HG03175 (cell line): ENCODE results near the gene WDR43.
"Not testable (repeated sequence)": the region's sequence is repeated elsewhere in the genome, so short reads cannot be mapped to it uniquely, and the experiment has no call there.

Experiments
- ATAC-seq: cut with Tn5 transposase; IDR thresholded peaks from one replicate; pipeline ENCODE4 v1.9.1; 2021; ENCODE audit warnings: mild to moderate bottlenecking, moderate library complexity; ENCODE audit not compliant: unreplicated experiment

WDR43 gene

GRCh38 chr2:28962505-28962904, 68.0 kb downstream of the WDR43 start:
- ATAC-seq, result no peak

GRCh38 chr2:28970464-28971160, 76.1 kb downstream of the WDR43 start:
- no peak for ATAC-seq

DNA sequence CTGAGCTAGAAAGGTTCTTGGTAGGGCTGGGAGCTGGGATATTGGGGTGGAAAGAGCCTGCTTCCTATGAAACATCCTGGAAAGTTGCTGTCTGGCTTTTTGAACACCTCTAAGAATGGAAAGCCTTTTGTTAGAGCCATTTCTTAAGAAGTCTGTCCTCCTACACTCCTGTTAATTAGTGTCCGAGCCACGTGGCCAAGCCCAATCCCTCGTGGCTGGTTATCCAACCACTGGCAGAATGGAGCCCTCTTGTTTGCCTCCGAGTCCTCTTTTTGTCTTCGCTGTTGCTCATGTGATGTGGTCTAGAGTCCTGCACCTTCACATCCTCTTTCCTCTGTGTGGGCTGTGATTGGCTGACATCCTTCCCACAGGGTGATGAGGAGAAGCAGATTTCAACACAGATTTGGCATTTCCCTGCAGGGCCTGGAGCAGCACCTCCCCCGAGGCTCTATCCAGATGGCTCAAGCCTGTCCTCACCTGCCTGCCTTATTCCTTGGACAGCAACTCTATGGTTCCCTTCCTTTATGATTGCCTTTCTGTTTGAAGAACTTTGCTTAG, 78.4 kb downstream of the WDR43 start:
- no peak for ATAC-seq

GRCh38 chr2:28974252-28974651, 79.8 kb downstream of the WDR43 start:
- ATAC-seq, result no peak

- no peak for ATAC-seq
Measured at GRCh38 chr2:28975671-28976070, 81.2 kb downstream of the WDR43 start.

DNA sequence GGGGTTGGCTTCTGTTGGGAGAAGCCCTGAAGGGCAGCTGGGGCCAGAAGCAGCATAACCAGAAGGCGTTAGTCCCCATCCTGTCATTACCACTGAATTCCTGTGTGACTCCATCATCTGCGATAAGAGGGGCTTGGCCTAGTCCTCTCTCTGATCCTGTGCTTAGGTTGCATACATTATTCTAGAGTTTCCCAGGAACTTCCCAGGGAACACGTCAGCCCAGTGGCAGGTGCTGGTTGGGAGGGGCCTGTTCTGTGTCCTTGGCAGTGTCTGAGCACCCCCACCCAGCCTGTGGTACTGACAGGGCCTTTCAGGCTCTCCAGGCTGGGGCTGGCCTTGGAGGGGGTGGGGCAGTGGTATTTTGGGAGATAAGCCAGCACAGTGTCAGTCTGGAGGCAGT, 82.1 kb downstream of the WDR43 start:
- no peak for ATAC-seq

GRCh38 chr2:28977176-28977875, 82.9 kb downstream of the WDR43 start:
- no peak for ATAC-seq

- not testable (repeated sequence) for ATAC-seq
Measured at GRCh38 chr2:28978001-28978400, 83.5 kb downstream of the WDR43 start.

DNA sequence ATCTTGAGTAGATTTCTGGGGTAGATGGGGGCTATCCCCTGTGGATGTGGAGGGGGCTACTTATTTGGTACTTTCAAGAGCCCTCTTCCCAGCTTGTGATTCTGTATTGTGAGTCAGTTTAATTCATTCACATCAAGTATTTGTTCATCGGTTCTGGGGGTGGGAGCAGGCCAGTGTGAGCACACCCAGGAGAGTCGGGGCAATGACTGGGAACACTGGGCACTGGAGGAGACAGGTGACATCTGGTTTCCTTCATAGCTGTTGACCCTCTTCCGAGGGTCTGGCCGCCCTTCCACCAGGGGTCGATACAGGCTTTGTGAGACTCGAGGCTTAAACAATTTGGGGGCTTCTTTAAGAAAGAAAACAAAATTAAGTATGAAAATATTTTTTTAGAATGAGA, 84.1 kb downstream of the WDR43 start:
- no peak for ATAC-seq

DNA sequence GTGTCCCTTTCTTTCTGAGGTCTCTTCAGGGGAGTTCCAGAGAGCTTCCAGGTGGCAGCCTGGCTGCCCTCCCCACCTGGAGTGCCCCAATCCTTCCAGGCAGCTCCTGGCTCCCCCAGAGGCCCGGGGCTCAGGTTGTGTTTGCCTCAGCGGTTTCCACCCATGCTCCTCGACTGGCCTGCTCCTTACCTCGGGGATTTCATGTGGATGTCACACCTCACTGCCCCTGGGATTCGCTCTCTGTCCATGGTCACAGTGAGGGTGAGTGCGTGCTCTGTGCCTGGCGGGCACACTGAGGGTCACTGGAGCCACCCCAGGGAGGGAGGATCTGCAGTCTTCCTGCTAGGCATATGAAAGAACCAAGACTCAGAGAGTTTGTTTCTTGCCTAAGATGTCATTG, 84.6 kb downstream of the WDR43 start:
- ATAC-seq, result no peak

GRCh38 chr2:28979576-28980366, 85.3 kb downstream of the WDR43 start:
- ATAC-seq, result no peak

DNA sequence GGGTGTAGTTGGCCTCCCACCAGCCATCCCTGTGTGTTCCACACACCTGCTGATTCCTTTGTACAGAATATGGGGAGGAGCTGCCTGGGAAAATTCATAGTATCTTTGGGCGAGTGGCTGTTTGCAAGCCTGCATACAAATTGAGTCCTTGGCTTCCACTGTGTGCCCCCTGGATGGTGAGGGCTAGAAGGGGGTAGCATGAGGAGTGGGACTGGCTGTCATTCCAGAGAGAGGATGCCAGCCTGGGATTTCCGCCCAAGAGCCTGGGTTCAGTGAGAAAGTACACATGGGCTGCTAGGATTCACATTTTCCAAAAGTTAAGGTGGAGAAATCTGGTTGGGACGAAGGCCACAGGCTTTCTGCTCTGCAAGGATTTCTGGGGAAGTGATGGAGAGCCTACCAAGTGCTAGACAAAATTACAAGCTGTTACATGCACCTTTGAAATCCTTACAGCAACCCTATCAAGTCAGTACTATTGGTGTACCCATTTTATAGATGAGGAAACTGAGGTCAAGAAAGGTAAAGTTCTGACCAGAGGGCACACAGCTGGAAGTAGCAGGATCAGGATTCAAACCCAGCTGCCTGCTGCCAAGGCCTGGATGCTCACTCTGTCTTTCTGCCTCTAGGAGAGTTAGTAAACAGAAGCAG, 86.0 kb downstream of the WDR43 start:
- no peak for ATAC-seq

DNA sequence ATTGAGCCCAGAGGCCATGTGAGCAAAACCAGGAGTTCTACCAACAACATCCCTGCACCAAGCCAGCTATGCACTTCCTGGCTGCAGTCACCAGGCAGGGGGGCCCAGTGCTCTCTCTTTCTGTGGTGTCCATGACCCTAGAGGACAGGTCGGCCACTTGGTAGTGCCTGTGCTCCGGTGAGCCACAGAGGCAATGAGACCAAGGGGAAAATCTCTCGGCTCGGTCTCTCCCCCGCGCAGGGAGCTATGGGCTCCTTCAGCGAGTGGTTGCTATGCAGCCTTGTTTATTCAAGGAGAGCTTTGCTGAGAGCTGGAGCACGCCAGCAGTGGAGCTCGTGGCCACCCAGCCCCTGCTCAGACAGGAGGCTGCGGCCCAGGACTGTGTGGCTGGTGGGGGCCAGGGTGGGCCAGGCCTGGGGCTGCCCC, 86.6 kb downstream of the WDR43 start, which contains the start of gene TOGARAM2:
TOGARAM2 (plus strand) TSS at position 283 of the 426 bp plus-strand sequence. CDS start 13,537 bp downstream, outside the sequence.
- ATAC-seq, result no peak

DNA sequence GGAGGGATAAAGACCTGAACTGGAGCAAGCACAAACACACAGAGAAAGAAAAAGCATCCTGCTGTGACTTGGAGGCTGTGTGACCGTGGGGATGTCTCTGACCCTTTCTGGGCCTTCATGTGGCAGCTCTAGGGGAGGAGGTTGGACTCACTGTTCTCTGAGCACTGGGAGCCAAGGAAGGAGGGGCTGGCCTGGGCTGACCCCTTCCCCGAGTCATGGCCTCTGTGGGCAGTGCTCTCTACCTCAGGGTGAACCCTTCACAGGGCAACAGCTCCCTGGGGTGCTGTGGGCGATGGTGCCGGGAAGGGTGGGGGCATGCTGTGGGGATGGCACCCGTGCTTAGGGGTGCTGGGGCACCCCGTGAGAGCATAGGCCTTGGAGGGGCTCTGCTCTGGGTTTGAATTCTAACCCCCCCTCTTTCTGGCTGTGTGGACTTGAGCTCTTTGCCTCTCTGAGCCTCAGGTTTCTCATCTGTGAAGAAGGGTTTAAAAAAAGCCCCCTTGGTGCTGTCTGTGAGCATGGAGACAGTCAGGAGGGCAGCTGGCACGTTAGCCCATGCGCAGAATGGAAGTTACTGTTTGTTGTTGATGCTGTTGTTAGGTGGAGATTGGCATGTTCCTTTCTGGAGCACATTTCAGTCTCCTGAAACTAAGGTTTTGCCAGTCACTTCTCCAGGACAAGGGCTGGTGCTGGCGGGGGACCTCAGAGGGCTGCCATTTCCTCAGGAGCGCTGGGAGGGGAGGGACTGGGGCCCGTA, 87.3 kb downstream of the WDR43 start:
- no peak for ATAC-seq

DNA sequence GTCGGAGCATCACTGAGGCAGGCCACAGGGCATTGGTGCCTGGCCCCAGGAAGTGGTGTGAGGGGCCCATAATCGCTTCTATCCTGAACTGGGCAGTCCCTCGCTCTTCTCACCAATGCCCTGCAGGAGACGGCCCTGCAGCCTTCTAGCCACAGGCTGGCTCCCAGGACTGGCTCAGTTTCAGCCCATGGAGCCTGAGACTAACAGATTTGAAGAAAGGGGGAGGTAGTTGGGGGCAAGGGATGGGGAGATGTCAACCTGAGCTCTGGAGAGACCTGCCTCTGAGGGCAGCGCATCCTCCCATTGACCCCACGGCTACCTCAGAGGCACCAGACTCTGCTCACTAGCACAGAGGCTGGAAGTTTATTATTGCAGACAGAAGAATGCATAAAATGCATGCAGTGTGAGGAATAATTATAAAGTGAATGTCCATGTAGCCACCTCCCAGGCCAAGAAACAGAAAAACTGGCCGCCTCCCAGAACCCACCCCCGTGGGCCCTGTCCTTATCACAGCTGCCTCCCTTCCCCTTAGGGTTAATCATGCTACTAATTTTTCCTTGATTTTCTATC, 88.0 kb downstream of the WDR43 start:
- no peak for ATAC-seq

DNA sequence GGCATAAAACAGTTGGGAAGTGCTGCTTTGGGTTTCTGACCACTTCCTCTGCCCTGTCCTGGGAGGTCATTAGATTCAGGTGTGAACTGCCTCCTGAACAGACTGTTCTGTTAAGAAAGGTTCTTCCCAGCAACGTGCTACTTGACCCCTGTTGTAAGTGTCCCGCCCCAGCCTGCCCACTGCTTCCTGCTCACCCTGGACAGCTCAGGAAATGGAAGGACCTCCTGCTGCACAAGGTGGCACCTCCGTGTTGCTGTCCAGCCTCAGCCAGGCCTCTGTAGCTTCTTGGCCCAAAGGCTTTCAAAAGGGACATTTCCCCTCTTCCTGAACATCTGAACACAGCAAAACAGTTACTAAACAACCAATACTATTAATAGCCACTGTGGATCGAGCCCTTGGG, 92.0 kb downstream of the WDR43 start:
- no peak for ATAC-seq

GRCh38 chr2:28989973-28990372, 95.5 kb downstream of the WDR43 start:
- ATAC-seq, result no peak

DNA sequence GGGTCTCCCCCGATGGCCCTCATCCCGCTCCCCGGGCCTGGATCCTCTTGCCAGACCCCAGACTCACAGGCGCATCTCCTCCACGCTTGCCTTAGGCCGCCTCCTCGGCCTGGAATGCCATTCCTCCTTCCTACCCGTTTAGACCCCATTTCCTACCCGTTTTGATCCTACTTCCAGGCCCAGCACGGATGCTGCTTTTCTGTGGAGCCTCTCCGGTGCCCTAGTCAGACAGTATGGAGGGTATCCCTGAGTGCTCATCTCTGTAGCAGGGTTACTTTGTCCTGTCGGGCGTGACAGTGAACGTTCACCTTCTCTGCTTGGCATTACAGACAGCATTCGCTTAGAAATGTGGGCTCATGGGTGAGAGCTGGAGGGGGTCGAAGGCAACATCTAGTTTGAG, 96.0 kb downstream of the WDR43 start:
- no peak for ATAC-seq

DNA sequence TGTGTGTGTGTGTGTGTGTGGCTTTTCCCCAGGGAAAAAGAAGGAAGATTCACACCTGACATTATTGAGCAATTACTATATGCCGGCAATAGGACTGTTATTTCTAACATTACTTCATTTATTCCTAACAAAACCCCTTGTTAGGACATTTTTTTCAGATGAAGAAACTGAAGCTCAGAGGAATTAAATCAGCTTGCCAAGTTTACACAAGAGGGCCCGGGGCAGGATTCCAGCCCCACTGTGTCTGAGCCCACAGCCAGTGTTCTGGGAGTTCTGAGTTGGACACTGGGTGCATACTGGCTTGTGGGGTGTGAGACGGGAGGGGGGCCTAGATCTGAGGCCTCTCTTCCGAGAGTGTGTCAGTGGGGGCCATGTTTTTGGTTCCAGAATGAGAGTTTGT, 96.6 kb downstream of the WDR43 start:
- no peak for ATAC-seq

DNA sequence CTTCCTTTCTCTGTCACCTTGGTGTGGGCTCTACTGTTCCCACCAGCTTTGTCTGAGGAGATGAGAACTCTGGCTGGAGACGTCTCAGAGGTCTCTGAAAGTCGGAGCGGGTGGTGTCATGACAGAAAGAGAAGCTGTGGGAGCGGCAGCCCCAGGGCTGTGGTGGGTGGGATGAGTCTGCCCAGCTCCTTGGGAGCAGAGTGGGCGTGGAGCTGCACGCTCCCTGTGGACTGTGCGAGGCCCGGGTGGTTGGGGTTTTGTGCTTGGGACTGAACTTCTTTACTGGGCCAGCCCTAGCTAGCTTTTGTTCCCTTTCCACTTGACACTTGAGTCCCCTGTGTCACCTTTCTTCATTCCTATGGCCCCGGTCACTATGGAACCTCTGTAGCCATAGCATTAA, 97.0 kb downstream of the WDR43 start:
- ATAC-seq, result no peak
